GM12875 (cell line): ENCODE measurements around the gene IGF2BP1.
"Not testable (repeated sequence)": the region's sequence is repeated elsewhere in the genome, so short reads cannot be mapped to it uniquely, and the experiment has no call there.

Experiments used
- H3K4me3 ChIP-seq: one replicate; pipeline ENCODE4 v1.5.1; 2011; ENCODE audit warnings: low read depth, low read length, control low read depth
- TF ChIP-seq, protein P1 (sequence below): IDR thresholded peaks from 2 replicates; pipeline ENCODE4 v1.5.1; 2011; ENCODE audit warnings: low read depth, mild to moderate bottlenecking, control low read depth, inconsistent platforms, low read length, moderate library complexity, borderline replicate concordance; ENCODE audit not compliant: insufficient read depth

IGF2BP1 gene

DNA sequence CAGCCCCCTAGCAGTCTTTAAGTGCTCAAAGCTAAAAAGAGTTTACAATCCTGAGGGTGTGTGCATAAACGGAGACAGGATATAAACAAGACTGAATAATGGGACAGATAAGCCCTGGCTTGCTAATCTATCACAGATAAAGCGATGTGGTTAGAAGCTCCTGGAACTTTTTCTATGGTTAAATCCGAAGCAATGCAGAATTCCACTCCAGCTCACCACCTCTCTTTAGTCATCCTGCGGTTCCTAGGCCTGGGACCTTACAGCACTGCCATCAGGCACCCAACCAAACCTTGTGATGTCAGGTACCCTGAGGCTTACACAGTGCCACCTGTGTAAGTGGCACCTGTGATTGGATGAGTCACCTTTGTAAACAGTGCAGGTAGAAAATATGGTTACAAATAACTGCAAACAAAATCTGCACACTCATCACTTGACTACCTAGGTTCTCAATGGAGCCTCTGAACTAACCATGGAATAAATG, 103.9 kb downstream of the IGF2BP1 start:
- no peak overlapping the region for H3K4me3 ChIP-seq
- TF ChIP-seq, protein P1, sequence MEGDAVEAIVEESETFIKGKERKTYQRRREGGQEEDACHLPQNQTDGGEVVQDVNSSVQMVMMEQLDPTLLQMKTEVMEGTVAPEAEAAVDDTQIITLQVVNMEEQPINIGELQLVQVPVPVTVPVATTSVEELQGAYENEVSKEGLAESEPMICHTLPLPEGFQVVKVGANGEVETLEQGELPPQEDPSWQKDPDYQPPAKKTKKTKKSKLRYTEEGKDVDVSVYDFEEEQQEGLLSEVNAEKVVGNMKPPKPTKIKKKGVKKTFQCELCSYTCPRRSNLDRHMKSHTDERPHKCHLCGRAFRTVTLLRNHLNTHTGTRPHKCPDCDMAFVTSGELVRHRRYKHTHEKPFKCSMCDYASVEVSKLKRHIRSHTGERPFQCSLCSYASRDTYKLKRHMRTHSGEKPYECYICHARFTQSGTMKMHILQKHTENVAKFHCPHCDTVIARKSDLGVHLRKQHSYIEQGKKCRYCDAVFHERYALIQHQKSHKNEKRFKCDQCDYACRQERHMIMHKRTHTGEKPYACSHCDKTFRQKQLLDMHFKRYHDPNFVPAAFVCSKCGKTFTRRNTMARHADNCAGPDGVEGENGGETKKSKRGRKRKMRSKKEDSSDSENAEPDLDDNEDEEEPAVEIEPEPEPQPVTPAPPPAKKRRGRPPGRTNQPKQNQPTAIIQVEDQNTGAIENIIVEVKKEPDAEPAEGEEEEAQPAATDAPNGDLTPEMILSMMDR: no peak

DNA sequence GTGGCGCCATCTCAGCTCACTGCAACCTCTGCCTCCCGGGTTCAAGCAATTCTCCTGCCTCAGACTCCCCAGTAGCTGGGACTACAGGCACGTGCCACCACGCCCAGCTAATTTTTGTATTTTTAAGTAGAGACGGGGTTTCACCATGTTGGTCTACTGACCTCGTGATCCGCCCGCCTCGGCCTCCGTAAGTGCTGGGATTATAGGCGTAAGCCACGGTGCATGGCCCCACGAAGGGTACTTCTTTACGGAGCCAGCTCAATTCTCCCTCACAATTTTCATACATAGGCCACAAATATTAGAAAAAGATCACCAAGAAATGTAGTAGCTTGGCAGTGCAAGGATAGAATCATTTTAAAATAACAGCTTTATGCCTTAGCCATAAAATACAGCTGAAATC, 106.2 kb downstream of the IGF2BP1 start:
- not testable (repeated sequence) for H3K4me3 ChIP-seq

DNA sequence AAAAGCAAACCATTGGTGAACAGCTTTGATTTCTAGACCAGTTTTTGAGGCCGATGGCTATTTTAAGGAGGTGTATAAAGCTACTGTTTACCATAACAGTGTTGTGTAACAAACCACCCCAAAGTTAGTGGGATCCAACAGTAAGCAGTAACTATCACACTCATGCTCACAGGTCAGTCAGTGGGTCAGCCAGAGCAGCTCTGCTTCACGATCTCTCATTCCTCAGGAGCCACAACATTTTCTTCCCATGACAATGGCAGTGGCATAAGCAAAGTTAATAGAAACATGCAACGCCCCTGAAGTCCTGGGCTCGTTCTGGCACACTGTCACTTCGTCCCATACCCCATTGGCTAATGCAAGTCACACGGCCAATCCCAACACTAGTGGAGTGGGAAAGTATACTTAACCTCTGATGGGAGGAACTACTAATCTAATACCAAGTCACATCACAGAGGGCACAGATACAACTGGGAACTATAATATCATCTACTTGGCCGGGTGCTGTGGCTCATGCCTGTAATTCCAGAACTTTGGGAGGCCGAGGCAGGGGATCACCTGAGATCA, 107.4 kb downstream of the IGF2BP1 start:
- H3K4me3 ChIP-seq: no peak overlapping the region

More for the DNA sequence above, 107.4 kb downstream of the IGF2BP1 start:
- TF ChIP-seq, protein P1: no peak
